ENCODE measurements around the gene ARHGAP11B.
"Not testable (repeated sequence)": the region's sequence is repeated elsewhere in the genome, so short reads cannot be mapped to it uniquely, and the experiment has no call there.

Gene ARHGAP11B

GRCh38 chr15:30650012-30650929 is 24.3 kb downstream of the ARHGAP11B start:
- Histone ChIP-seq H3K27me3 (replicated peaks; ENCODE audit: insufficient read depth) (no peaks in the 10 kb centered on the region), H3K4me3 (no peak overlapping the region), H3K4me1 (replicated peaks) (no peaks in the 10 kb centered on the region), H3K36me3 (no peaks in the 10 kb centered on the region), H3K9me3 (no peaks in the 10 kb centered on the region), H3K27ac (no peak overlapping the region)
- WGBS = 95% methylated on average over 5 of the region's 5 CpGs
- intact Hi-C loops (cut with DNase I) = no loop called here
- TF ChIP-seq POLR2A (IDR thresholded peaks at IDR 0.05) = no peak
- TF ChIP-seq POLR2AphosphoS5 (IDR thresholded peaks at IDR 0.05) = no peak
- TF ChIP-seq CTCF (IDR thresholded peaks at IDR 0.05) = no peak
- DNase-seq (ENCODE audit: low spot score) = no peak

- peak in 3 of 4 experiments; percentile 15 to 46 (median 41) for TF ChIP-seq CTCF (IDR thresholded peaks at IDR 0.05)
- not testable (repeated sequence) for H3K4me1 ChIP-seq (replicated peaks); H3K4me3 ChIP-seq; H3K36me3 ChIP-seq; H3K27me3 ChIP-seq (replicated peaks; ENCODE audit: insufficient read depth); H3K9me3 ChIP-seq; H3K27ac ChIP-seq; DNase-seq (ENCODE audit: low spot score)
- intact Hi-C loops (cut with DNase I) = loop anchor here (5.0 kb wide), 1 partner anchor 831 kb away; no protein-coding TSS in a partner anchor
- 62% methylated on average over 1 of the region's 1 CpG for WGBS
These were observed 35.2 kb downstream of the ARHGAP11B start for GRCh38 chr15:30661154-30661553.

GRCh38 chr15:30669621-30670020 is 43.7 kb downstream of the ARHGAP11B start:
- H3K4me3 ChIP-seq; DNase-seq (ENCODE audit: low spot score); H3K27me3 ChIP-seq (replicated peaks; ENCODE audit: insufficient read depth); H3K36me3 ChIP-seq; H3K9me3 ChIP-seq; intact Hi-C loops (cut with DNase I); H3K27ac ChIP-seq; H3K4me1 ChIP-seq (replicated peaks): not testable (repeated sequence)
- 77% methylated on average over 4 of the region's 4 CpGs for WGBS

GRCh38 chr15:30670056-30670455 is 44.1 kb downstream of the ARHGAP11B start:
- H3K4me1 ChIP-seq (replicated peaks) = no peaks in the 10 kb centered on the region
- H3K27me3 ChIP-seq (replicated peaks; ENCODE audit: insufficient read depth) = no peaks in the 10 kb centered on the region
- no peaks in the 10 kb centered on the region for H3K9me3 ChIP-seq
- no peak overlapping the region for H3K27ac ChIP-seq
- intact Hi-C loops (cut with DNase I) = no loop called here
- no peak for DNase-seq (ENCODE audit: low spot score)
- TF ChIP-seq POLR2AphosphoS5 (IDR thresholded peaks at IDR 0.05) = no peak
- no peak for TF ChIP-seq POLR2A (IDR thresholded peaks at IDR 0.05)
- TF ChIP-seq CTCF (IDR thresholded peaks at IDR 0.05) = no peak
- WGBS = 84% methylated on average over 2 of the region's 2 CpGs
- no peaks in the 10 kb centered on the region for H3K36me3 ChIP-seq
- no peak overlapping the region for H3K4me3 ChIP-seq

GRCh38 chr15:30671309-30671708 is 45.4 kb downstream of the ARHGAP11B start:
- no peak for TF ChIP-seq POLR2AphosphoS5 (IDR thresholded peaks at IDR 0.05)
- Histone ChIP-seq H3K4me3 (no peak overlapping the region), H3K27ac (no peak overlapping the region), H3K27me3 (replicated peaks; ENCODE audit: insufficient read depth) (no peaks in the 10 kb centered on the region), H3K4me1 (replicated peaks) (no peaks in the 10 kb centered on the region), H3K36me3 (no peaks in the 10 kb centered on the region), H3K9me3 (no peaks in the 10 kb centered on the region)
- no peak for DNase-seq (ENCODE audit: low spot score)
- 91% methylated on average over 1 of the region's 1 CpG for WGBS
- intact Hi-C loops (cut with DNase I) = no loop called here

GRCh38 chr15:30675126-30675525 is 49.2 kb downstream of the ARHGAP11B start:
- intact Hi-C loops (cut with DNase I) = no loop called here
- no peak for DNase-seq (ENCODE audit: low spot score)
- H3K9me3 ChIP-seq = no peaks in the 10 kb centered on the region

GRCh38 chr15:30675891-30676290 is 50.0 kb downstream of the ARHGAP11B start:
- 96% methylated on average over 4 of the region's 4 CpGs for WGBS
- H3K27me3 ChIP-seq (replicated peaks; ENCODE audit: insufficient read depth); H3K4me1 ChIP-seq (replicated peaks); H3K27ac ChIP-seq; H3K9me3 ChIP-seq; H3K4me3 ChIP-seq; H3K36me3 ChIP-seq; intact Hi-C loops (cut with DNase I); DNase-seq (ENCODE audit: low spot score): not testable (repeated sequence)

More at GRCh38 chr15:30675126-30675525, 49.2 kb downstream of the ARHGAP11B start:
- no peak for TF ChIP-seq CTCF (IDR thresholded peaks at IDR 0.05)
- TF ChIP-seq POLR2A (IDR thresholded peaks at IDR 0.05) = no peak
- no peak for TF ChIP-seq POLR2AphosphoS5 (IDR thresholded peaks at IDR 0.05)
- Histone ChIP-seq H3K27me3 (replicated peaks; ENCODE audit: insufficient read depth) (no peaks in the 10 kb centered on the region), H3K27ac (no peak overlapping the region), H3K4me1 (replicated peaks) (no peaks in the 10 kb centered on the region), H3K4me3 (no peak overlapping the region), H3K36me3 (no peaks in the 10 kb centered on the region)

GRCh38 chr15:30680997-30681396 is 55.1 kb downstream of the ARHGAP11B start:
- H3K27ac ChIP-seq; H3K27me3 ChIP-seq (replicated peaks; ENCODE audit: insufficient read depth); intact Hi-C loops (cut with DNase I); H3K4me1 ChIP-seq (replicated peaks); H3K9me3 ChIP-seq; H3K36me3 ChIP-seq; DNase-seq (ENCODE audit: low spot score); H3K4me3 ChIP-seq: not testable (repeated sequence)
- 86% methylated on average over 2 of the region's 3 CpGs for WGBS

Data from prostate gland (tissue), 2 donors.